GM21367 (cell line): ENCODE results near the gene SMARCAD1.
A peak's percentile ranks its signal among the peaks of the same experiment; 100 is the strongest.
"Not testable (repeated sequence)": the region's sequence is repeated elsewhere in the genome, so short reads cannot be mapped to it uniquely, and the experiment has no call there.

Experiments
- ATAC-seq: cut with Tn5 transposase; IDR thresholded peaks from one replicate; pipeline ENCODE4 v1.9.1; 2021; ENCODE audit not compliant: unreplicated experiment

Gene SMARCAD1

GRCh38 chr4:94285666-94286065, 78.0 kb downstream of the SMARCAD1 start:
- no peak for ATAC-seq

GRCh38 chr4:94290245-94290644, 82.6 kb downstream of the SMARCAD1 start:
- no peak for ATAC-seq

GRCh38 chr4:94293981-94294380, 86.3 kb downstream of the SMARCAD1 start:
- ATAC-seq: not testable (repeated sequence)

DNA sequence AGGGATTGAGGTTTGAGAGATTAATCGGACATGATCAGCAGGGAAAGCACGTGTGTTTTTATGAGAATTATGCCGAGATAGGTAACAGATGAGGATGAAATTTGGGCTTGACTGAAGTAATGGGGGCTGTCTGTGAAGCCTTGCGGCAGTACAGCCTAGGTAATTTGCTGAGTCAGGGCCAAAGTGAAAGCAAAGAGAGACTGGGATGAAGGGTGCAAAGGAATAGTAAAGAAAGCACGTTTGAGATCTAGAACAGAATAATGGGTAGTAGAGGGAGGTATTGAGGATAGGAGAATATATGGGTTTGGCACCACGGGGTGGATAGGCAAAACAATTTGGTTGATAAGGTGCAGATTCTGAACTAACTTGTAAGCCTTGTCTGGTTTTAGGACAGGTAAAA, 87.8 kb downstream of the SMARCAD1 start:
- not testable (repeated sequence) for ATAC-seq

DNA sequence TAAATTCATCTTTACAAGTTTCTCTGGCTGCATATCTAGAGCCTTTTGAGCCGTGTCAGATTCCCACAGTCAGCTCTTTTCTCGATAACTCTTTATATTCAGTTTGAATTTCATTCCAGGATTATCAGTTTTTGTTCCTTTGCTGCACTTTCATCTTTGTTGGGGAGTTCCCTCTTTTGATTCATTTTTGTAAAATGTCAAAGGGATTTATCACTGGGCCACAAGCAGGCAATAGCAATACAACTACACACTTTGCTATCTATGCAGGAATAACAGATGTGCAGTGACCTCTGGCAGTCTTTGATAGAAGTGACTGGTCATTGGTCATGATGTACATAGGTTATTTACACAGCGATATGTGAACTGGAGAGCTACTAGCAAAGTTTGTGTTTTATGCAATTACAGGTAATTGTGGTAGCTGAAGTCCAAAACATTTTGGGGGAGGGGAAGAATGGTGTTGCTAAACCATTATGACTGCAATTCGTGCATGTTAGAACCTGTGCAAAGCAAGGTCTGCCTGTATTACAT, 91.1 kb downstream of the SMARCAD1 start:
- no peak for ATAC-seq

DNA sequence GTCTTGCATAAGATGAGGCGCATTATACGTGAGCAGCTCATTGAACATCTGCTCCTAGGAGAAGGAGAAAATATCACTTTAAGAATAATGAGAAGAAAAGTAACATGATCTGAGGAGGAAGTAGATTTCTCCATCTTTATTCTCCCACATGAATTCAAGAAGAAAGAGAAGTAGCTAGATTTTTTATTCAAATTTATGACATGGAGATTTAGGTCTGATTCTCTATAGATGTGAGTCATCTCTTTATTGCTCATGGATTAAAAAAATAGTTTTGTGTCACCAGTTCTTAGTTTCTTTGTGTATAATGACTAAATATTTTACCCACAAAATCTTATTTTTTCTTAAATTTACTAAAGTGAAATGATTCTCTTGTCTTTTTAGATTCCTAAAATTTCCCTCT, 94.5 kb downstream of the SMARCAD1 start:
- ATAC-seq: no peak

- peak; percentile 65 for ATAC-seq
Observed at GRCh38 chr4:94304365-94304971, 96.8 kb downstream of the SMARCAD1 start.

DNA sequence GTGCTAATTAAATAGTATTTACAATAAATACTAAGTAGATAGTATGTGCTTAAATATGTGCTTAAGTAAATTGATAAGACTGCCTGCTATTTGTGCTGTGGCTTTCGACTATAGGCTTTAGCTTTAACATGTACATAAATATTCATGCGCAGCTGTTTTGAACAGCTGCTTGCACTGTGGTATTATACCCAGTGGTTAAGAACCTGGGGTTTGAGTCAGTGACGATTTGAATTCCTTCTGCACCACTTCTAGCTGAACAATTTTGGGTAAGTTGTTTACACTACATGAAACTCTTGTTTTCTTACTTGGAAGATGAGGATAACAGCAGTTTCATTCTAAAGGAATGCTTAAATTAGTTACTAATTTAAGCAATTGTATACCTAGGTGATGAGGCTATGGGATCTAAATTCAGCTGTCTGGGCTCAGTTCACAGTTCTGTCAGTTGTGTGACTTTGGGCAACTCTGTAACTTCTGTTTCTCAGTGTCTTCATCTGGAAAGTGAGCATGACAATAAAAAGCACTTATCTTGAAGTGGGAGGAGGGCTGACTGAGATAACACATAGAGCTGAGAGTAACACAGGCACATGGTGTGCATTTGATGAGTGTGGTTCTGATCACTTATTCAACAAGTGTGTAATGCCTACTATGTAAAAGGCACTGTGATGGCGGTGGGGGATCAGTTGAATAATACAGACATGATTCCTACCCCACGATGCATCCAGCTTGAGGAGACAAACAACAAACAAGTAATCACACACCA, 98.0 kb downstream of the SMARCAD1 start:
- no peak for ATAC-seq

GRCh38 chr4:94306713-94307112, 99.0 kb downstream of the SMARCAD1 start:
- no peak for ATAC-seq

GRCh38 chr4:94307231-94307871, 99.7 kb downstream of the SMARCAD1 start:
- no peak for ATAC-seq

DNA sequence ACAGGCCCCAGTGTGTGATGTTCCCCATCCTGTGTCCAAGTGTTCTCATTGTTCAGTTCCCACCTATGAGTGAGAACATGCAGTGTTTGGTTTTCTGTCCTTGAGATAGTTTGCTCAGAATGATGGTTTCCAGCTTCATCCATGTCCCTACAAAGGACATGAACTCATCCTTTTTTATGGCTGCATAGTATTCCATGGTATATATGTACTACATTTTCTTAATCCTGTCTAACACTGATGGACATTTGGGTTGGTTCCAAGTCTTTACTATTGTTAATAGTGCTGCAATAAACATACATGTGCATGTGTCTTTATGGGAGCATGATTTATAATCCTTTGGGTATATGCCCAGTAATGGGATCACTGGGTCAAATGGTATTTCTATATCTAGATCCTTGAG, 112.3 kb downstream of the SMARCAD1 start:
- not testable (repeated sequence) for ATAC-seq

GRCh38 chr4:94325835-94326234, 118.2 kb downstream of the SMARCAD1 start:
- no peak for ATAC-seq

- ATAC-seq: no peak
Observed at GRCh38 chr4:94329933-94330332, 122.3 kb downstream of the SMARCAD1 start.

GRCh38 chr4:94332983-94333590, 125.4 kb downstream of the SMARCAD1 start:
- no peak for ATAC-seq

GRCh38 chr4:94333866-94334265, 126.2 kb downstream of the SMARCAD1 start:
- ATAC-seq: no peak

- ATAC-seq: no peak
Observed at GRCh38 chr4:94334476-94334875, 126.8 kb downstream of the SMARCAD1 start.

- ATAC-seq: no peak
Observed at GRCh38 chr4:94334962-94335361, 127.3 kb downstream of the SMARCAD1 start.

DNA sequence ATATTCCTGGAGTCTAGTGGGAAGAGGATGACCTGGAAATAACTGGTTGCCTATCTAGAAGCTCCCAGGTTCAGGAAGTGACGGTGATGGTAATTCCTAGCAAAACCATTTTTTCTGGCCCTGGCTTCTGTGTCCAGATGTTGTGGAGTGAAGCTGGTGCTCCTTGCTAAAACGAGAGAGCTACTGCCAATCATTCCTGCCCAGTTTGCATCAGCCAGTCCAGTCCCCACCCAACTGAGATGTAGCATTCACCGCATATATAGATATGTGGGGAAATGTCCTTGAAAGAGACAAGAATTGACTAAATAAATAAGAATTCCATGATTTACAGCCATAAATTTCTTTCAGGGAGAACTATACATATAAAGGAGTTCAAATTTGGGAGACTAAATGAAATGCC, 128.6 kb downstream of the SMARCAD1 start:
- ATAC-seq: no peak

DNA sequence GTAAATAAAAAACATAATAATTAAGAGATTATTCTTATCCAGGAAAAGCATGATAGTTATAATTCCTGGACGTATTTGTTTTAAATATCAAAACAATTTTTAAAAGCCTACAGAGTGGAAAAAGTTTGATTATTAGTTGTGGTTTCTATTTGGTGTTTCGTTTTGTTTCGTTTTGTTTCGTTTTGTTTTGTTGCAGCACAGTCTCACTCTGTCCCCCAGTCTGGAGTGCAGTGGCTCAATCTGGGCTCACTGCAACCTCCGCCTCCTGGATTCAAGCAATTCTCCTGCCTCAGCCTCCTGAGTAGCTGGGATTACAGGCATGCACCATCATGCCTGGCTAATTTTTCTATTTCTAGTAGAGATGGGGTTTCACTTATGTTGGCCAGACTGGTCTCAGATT, 129.1 kb downstream of the SMARCAD1 start:
- not testable (repeated sequence) for ATAC-seq

DNA sequence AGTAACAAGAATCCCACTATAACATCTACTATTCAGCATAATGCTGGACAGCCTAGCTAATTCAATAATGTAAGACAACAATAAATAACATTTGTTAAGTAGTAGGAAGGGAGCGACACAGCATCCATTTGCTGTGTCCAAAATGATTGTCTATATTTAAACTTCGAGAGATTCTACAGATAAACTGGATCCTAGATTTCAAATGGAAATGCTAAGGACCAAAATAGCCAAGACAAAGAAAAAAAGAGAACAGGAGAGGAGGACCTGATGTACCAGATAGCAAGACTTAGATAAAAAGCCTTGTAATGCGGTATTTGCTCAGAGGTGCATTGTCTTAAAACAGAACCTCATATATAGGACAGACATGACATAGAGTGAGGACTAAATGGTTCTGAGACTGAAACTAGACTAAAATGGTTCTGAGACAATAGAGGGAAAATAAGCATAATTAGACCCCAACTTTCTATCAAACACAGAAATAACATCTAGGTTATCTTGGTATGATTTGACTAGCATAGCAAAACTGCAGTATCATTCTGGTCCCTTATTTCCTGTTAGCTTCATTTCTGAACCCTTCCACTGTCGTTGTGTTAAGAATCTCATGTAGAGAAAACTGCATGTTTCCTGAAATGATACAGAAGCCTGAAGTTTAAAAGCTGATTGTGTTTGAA, 131.2 kb downstream of the SMARCAD1 start:
- peak; percentile 49 for ATAC-seq

DNA sequence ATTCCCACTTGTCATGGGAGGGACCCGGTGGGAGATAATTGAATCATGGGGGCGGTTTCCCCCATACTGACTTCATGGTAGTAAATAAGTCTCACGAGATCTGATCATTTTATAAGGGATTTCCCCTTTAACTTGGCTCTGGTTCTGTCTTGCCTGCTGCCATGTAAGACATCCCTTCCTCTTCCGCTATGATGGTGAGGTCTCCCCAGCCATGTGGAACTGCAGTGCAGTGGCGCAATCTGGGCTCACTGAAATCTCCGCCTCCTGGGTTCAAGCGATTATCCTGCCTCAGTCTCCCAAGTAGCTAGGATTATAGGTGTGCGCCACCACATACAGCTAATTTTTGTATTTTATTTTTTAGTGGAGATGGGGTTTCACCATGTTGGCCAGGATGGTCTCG, 132.1 kb downstream of the SMARCAD1 start:
- ATAC-seq: no peak
